Small intestine (tissue), 16 donors: ENCODE results near the gene MRGPRD. TPM values are rescaled to one million over a fixed set of nuclear protein-coding genes. Genes with fewer than 3 reads are reported as not detected.

Experiments used
- DNase-seq, 2 donors: peaks; one replicate each; pipeline versions ENCODE4 v3.0.0 to v3.0.0-alpha.2; 2013
- FAIRE-seq: peaks from 2 replicates; lab custom pipeline; 2012; peaks lifted over from hg19 to GRCh38; lab: Jason Lieb, UNC
- H3K27ac ChIP-seq, 3 donors: one replicate each; pipeline ENCODE4 v1.5.1; 2013; ENCODE audit warnings: low read length in 2 of 3, mild to moderate bottlenecking in 2 of 3, control low read depth in 1 of 3, inconsistent platforms in 1 of 3, low read depth in 1 of 3, moderate library complexity in 1 of 3
- H3K27me3 ChIP-seq, 3 donors: one replicate each; pipeline ENCODE4 v1.6.1; 2013; ENCODE audit warnings: low read length in 3 of 3, inconsistent platforms in 1 of 3; ENCODE audit not compliant: control insufficient read depth in 3 of 3, insufficient read depth in 3 of 3
- H3K36me3 ChIP-seq, 3 donors: one replicate each; pipeline ENCODE4 v1.6.1; 2013; ENCODE audit warnings: low read length in 3 of 3, inconsistent platforms in 1 of 3, low read depth in 1 of 3, mild to moderate bottlenecking in 1 of 3, moderate library complexity in 1 of 3; ENCODE audit not compliant: control insufficient read depth in 3 of 3, insufficient read depth in 2 of 3
- H3K4me1 ChIP-seq, 3 donors: one replicate each; pipeline ENCODE4 v1.6.1; 2013; ENCODE audit warnings: low read length in 2 of 3, inconsistent platforms in 1 of 3, low read depth in 1 of 3, mild to moderate bottlenecking in 1 of 3, moderate library complexity in 1 of 3; ENCODE audit not compliant: control insufficient read depth in 3 of 3, insufficient read depth in 2 of 3
- H3K4me3 ChIP-seq, 3 donors: one replicate each; pipeline ENCODE4 v1.5.1; 2013; ENCODE audit warnings: low read length in 3 of 3, control low read depth in 1 of 3, inconsistent platforms in 1 of 3, low read depth in 1 of 3, mild to moderate bottlenecking in 1 of 3, moderate library complexity in 1 of 3
- H3K9me3 ChIP-seq, 2 donors: one replicate each; pipeline ENCODE4 v1.6.1; 2013; ENCODE audit warnings: low read depth in 1 of 2, low read length in 1 of 2; ENCODE audit not compliant: control insufficient read depth in 2 of 2, insufficient read depth in 1 of 2
- WGBS, 3 donors: extraction: QIAGEN DNeasy Blood & Tissue Kit; methylation state at CpG; one replicate each; pipeline ENCODE4 v1.1.7; 2013; 5-methylcytosine and 5-hydroxymethylcytosine counted together
- long read RNA-seq, 10 donors: transcript quantifications; one replicate each; lab custom pipeline, GENCODE V29; 2026
- polyA plus RNA-seq, 4 donors: library from polyadenylated mRNA; stranded (reverse) in 3 of 4; unstranded in 1 of 4; fragments of 200-250 nt in 3 of 4; fragments of 120-200 nt in 1 of 4; gene quantifications; one replicate each; pipeline versions ENCODE4 v1.2.1 to v1.2.3, GENCODE V29; 2013
- donor health status: healthy with polysubstance abuse.
- donor health status: control.
- donor health status: control.
- donor health status: Bipolar disorder and iron deficiency.
- donor health status: healthy.

Gene MRGPRD
- polyA plus RNA-seq, result under 1 TPM in 1 of 4 donors, not detected in 3; 0.06 TPM
- long read RNA-seq, donor 1, result 0 reads
- long read RNA-seq, donor 2, result 0 reads
- long read RNA-seq, donor 3, result 0 reads
- long read RNA-seq, donor 4, result 0 reads
- long read RNA-seq, donor 5, result 0 reads
- long read RNA-seq, donor 6, result 0 reads
- long read RNA-seq, donor 7, result 0 reads
- long read RNA-seq, donor 8, result 0 reads
- long read RNA-seq, donor 9, result 0 reads
- long read RNA-seq, donor 10, result 0 reads

GRCh38 chr11:68980776-68981065 lies at the start of gene MRGPRD:
Gene MRGPRD (minus strand): TSS chr11:68980986. CDS start chr11:68980986, 0 bp downstream.
- Histone ChIP-seq H3K27ac (no peak within 1 kb of the TSS), H3K9me3 (peaks cover 0 to 2% of the 10 kb centered on the region in 2 donors), H3K4me1 (no peaks in the 10 kb centered on the region), H3K36me3 (no peaks in the 10 kb centered on the region), H3K27me3 (no peaks in the 10 kb centered on the region), H3K4me3 (no peak within 1 kb of the TSS)
- FAIRE-seq, result no peak
- no peak for DNase-seq
- WGBS, 3 donors, result 73 to 84% (median 74%) methylated on average over 8 of the region's 8 CpGs

- H3K4me1 ChIP-seq, result peaks cover 0 to 4% (median 0%) of the 10 kb centered on the region in 3 donors
- no peak overlapping the region for H3K4me3 ChIP-seq
- H3K36me3 ChIP-seq, result no peaks in the 10 kb centered on the region
- no peaks in the 10 kb centered on the region for H3K27me3 ChIP-seq
- FAIRE-seq (no peak), DNase-seq (no peak)
- H3K9me3 ChIP-seq, result no peaks in the 10 kb centered on the region
- no peak overlapping the region for H3K27ac ChIP-seq
- WGBS, 3 donors, result 70 to 76% (median 71%) methylated on average over 6 of the region's 6 CpGs
These were observed 49.5 kb upstream of the MRGPRD start for GRCh38 chr11:69030301-69030700.

- Histone ChIP-seq H3K36me3 (no peaks in the 10 kb centered on the region), H3K4me1 (peaks cover 0 to 4% (median 0%) of the 10 kb centered on the region in 3 donors), H3K4me3 (no peak overlapping the region), H3K27me3 (no peaks in the 10 kb centered on the region), H3K27ac (no peak overlapping the region), H3K9me3 (no peaks in the 10 kb centered on the region)
- DNase-seq (peak in 1 of 2 donors; percentile 73), FAIRE-seq (no peak)
- WGBS, 3 donors, result 62 to 69% (median 65%) methylated on average over 9 of the region's 9 CpGs
These were observed 47.1 kb upstream of the MRGPRD start for GRCh38 chr11:69027704-69028372.

GRCh38 chr11:69024509-69024908 lies 43.7 kb upstream of the MRGPRD start:
- FAIRE-seq (no peak), DNase-seq (no peak)
- H3K36me3 ChIP-seq, result no peaks in the 10 kb centered on the region
- H3K9me3 ChIP-seq, result no peaks in the 10 kb centered on the region
- 90 to 97% (median 91%) methylated on average over 6 of the region's 6 CpGs for WGBS, 3 donors
- H3K27me3 ChIP-seq, result no peaks in the 10 kb centered on the region
- H3K4me1 ChIP-seq, result peaks cover 0 to 4% (median 0%) of the 10 kb centered on the region in 3 donors
- H3K27ac ChIP-seq, result no peak overlapping the region
- no peak overlapping the region for H3K4me3 ChIP-seq

GRCh38 chr11:69022260-69022659 lies 41.5 kb upstream of the MRGPRD start:
- Histone ChIP-seq H3K4me3 (no peak overlapping the region), H3K27ac (no peak overlapping the region), H3K36me3 (no peaks in the 10 kb centered on the region), H3K4me1 (no peaks in the 10 kb centered on the region), H3K9me3 (no peaks in the 10 kb centered on the region), H3K27me3 (no peaks in the 10 kb centered on the region)
- DNase-seq (no peak), FAIRE-seq (no peak)
- 81 to 85% (median 83%) methylated on average over 10 of the region's 10 CpGs for WGBS, 3 donors

- H3K36me3 ChIP-seq, result no peaks in the 10 kb centered on the region
- FAIRE-seq, result no peak
- peaks cover 0 to 5% (median 0%) of the 10 kb centered on the region in 3 donors for H3K27me3 ChIP-seq
- H3K4me3 ChIP-seq, result no peak overlapping the region
- no peak for DNase-seq
- no peak overlapping the region for H3K27ac ChIP-seq
- WGBS, 3 donors, result 61 to 70% (median 62%) methylated on average over 13 of the region's 13 CpGs
- H3K9me3 ChIP-seq, result no peaks in the 10 kb centered on the region
- peaks cover 0 to 12% (median 0%) of the 10 kb centered on the region in 3 donors for H3K4me1 ChIP-seq
These were observed 38.1 kb upstream of the MRGPRD start for GRCh38 chr11:69018924-69019323.

GRCh38 chr11:69017951-69018350 lies 37.2 kb upstream of the MRGPRD start:
- H3K27ac ChIP-seq, result no peak overlapping the region
- peaks cover 0 to 15% (median 0%) of the 10 kb centered on the region in 3 donors for H3K27me3 ChIP-seq
- WGBS, 3 donors, result 76 to 85% (median 79%) methylated on average over 9 to 10 of the region's 10 CpGs
- no peaks in the 10 kb centered on the region for H3K36me3 ChIP-seq
- no peak overlapping the region for H3K4me3 ChIP-seq
- H3K4me1 ChIP-seq, result peaks cover 0 to 21% (median 0%) of the 10 kb centered on the region in 3 donors
- no peak for DNase-seq
- H3K9me3 ChIP-seq, result no peaks in the 10 kb centered on the region
- FAIRE-seq, result no peak

GRCh38 chr11:69014898-69015549 lies 34.2 kb upstream of the MRGPRD start:
- H3K9me3 ChIP-seq, result no peaks in the 10 kb centered on the region
- peak overlapping the region in 2 of 3 donors; percentile 76 to 78 for H3K27ac ChIP-seq
- FAIRE-seq, result no peak
- H3K36me3 ChIP-seq, result peaks cover 0 to 4% (median 0%) of the 10 kb centered on the region in 3 donors
- peaks cover 0 to 36% (median 0%) of the 10 kb centered on the region in 3 donors for H3K4me1 ChIP-seq
- WGBS, 3 donors, result 57 to 70% (median 61%) methylated on average over 9 of the region's 9 CpGs
- DNase-seq, result no peak
- H3K27me3 ChIP-seq, result peaks cover 0 to 33% (median 3%) of the 10 kb centered on the region in 3 donors
- H3K4me3 ChIP-seq, result no peak overlapping the region
